ENCODE measurements around the gene FZD4. TPM values are rescaled to one million over a fixed set of nuclear protein-coding genes. Genes with fewer than 3 reads are reported as not detected.
A peak's percentile ranks its signal among the peaks of the same experiment; 100 is the strongest.

The FZD4 gene
- total RNA-seq, 2 donors from 2014 or later = 25.4 to 54.4 TPM

DNA sequence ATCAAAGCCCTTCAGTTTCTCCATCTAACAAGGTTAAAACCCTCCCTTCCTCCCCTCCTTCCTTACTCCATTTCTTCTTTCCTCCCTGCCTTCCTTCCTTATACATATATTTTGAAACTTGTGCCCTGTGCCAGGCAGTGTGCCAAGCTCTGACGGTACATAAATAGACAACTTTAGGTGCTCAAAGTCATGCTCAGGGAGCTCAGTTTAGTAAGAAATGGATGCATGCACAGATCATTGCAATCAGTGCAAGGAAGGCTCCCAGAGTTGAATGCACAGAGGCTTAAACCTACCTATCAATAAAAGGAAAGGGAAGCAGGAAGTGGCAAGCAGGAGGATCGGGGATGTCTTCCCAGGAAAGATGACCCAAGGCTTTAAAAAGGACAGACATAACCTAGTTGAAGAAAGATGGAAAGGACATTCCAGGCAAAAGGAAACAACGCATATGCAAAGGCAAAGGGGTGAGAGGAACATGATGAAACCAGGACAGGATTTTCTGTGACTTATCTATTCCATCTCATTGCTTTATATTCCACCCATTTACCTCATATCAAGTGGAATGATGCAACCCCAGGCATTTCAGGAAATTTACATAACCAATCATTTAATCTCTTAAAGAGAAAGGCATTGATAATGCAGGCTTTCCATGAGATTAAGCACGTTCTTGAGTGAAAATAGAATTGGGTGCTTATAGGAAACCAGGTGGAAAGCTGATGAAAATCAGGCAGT, 13.2 kb downstream of the FZD4 start:
- no peak overlapping the region for H3K4me3 ChIP-seq
- DNase-seq = peak in 1 of 4 donors; percentile 23
- H3K27ac ChIP-seq = peak overlapping the region in 2 of 4 donors; percentile 69 to 80
- peaks cover 31% of the 10 kb centered on the region for H3K4me1 ChIP-seq
- H3K9me3 ChIP-seq = no peaks in the 10 kb centered on the region
- H3K36me3 ChIP-seq (replicated peaks in 1 of 2; ENCODE audit: insufficient read depth in 1 of 2, low read depth in 2 of 2) = no peaks in the 10 kb centered on the region
- intact Hi-C loops (cut with DNase I) = loop anchor here (10.0 kb wide), 1 partner anchor 483 kb away; no protein-coding TSS in a partner anchor
- WGBS, 2 donors = 46 to 53% methylated on average over 4 of the region's 4 CpGs
- ATAC-seq = no peak
- no peaks in the 10 kb centered on the region for H3K27me3 ChIP-seq
- TF ChIP-seq, protein P1, sequence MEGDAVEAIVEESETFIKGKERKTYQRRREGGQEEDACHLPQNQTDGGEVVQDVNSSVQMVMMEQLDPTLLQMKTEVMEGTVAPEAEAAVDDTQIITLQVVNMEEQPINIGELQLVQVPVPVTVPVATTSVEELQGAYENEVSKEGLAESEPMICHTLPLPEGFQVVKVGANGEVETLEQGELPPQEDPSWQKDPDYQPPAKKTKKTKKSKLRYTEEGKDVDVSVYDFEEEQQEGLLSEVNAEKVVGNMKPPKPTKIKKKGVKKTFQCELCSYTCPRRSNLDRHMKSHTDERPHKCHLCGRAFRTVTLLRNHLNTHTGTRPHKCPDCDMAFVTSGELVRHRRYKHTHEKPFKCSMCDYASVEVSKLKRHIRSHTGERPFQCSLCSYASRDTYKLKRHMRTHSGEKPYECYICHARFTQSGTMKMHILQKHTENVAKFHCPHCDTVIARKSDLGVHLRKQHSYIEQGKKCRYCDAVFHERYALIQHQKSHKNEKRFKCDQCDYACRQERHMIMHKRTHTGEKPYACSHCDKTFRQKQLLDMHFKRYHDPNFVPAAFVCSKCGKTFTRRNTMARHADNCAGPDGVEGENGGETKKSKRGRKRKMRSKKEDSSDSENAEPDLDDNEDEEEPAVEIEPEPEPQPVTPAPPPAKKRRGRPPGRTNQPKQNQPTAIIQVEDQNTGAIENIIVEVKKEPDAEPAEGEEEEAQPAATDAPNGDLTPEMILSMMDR (IDR thresholded peaks at IDR 0.05) = no peak
- no peak for TF ChIP-seq POLR2A (IDR thresholded peaks at IDR 0.05)

DNA sequence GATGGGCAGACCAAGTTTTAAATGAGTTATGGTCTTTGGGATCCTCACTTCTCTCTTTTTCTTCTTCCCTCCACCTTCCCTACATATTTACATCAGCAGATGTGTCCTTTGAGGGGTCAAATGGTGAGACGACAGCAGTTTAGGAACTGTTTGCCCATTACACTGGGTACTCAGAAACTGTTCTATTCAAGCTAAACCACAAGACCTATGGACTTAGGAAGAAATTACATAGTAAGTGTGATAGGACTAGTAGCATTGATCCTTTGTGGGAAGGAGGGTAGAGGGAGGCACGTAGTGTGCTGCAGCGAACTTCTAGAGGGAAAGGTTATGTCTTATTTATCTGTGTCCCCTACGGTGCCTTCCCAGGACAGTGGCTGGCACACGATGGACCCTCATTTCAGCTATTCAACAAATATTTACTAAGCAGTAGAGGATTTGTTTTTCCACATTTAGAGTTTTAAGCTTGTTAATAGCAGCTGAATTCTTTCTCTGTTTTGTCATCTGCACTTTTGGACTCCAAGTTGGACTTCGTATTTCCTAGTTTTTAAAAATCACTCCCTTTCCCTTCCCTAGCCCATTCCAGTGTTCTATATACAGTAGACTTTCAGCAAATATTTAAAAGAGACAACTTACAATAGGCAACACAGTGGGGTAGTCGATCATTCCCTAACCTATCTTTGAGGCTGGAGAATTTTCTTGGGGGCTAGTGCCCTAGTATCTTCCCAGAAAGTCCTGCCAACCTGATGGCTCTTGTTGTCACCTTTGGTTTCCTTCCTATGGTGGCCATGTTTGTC, 13.9 kb downstream of the FZD4 start:
- peak overlapping the region in 3 of 4 donors; percentile 69 to 80 (median 75) for H3K27ac ChIP-seq
- TF ChIP-seq, protein P1 (IDR thresholded peaks at IDR 0.05) = no peak
- no peak for TF ChIP-seq POLR2A (IDR thresholded peaks at IDR 0.05)
- peaks cover 31% of the 10 kb centered on the region for H3K4me1 ChIP-seq
- no peaks in the 10 kb centered on the region for H3K9me3 ChIP-seq
- ATAC-seq = no peak
- 44 to 45% methylated on average over 7 of the region's 7 CpGs for WGBS, 2 donors
- H3K27me3 ChIP-seq = no peaks in the 10 kb centered on the region
- H3K36me3 ChIP-seq (replicated peaks in 1 of 2; ENCODE audit: insufficient read depth in 1 of 2, low read depth in 2 of 2) = no peaks in the 10 kb centered on the region
- intact Hi-C loops (cut with DNase I) = loop anchor here (10.0 kb wide), 1 partner anchor 484 kb away; no protein-coding TSS in a partner anchor
- no peak overlapping the region for H3K4me3 ChIP-seq
- DNase-seq = no peak

DNA sequence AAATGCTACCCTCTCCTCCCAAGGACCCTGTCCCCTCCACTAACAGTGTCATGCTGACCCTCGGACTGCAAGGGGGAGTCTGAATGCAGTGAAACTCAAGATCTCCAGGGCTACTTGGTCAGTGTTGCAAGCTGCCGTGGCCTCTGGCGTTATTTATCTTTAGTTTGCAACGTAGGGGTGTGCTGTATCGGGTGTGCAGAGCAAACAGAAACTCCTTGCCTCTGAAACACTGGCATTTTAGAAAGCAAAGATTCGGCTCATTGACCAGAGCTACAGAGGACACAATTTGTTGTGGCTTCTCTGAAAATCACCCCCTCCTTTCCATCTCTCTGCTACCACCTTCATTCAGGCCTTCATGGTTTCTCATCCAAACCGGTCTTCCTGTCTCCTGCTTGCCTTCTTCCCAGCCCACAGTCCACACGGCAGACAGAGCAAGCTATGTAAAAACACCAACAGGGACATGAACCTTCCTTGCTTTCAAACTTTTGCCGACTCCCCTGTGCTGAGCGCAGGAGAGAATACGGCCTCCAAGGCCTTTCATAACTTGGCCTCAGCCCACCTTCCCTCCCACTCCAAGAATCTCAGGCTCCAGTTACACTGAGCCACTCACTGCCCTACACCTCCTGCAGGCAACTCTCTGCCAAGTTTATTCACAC, 14.9 kb downstream of the FZD4 start:
- H3K4me1 ChIP-seq = peaks cover 31% of the 10 kb centered on the region
- intact Hi-C loops (cut with DNase I) = loop anchor here (10.0 kb wide), 1 partner anchor 485 kb away; no protein-coding TSS in a partner anchor
- H3K4me3 ChIP-seq = no peak overlapping the region
- WGBS, 2 donors = 9% methylated on average over 11 of the region's 11 CpGs
- peak overlapping the region; percentile 37 to 80 (median 72) for H3K27ac ChIP-seq
- TF ChIP-seq, protein P1 (IDR thresholded peaks at IDR 0.05) = peak in 3 of 7 experiments; percentile 20 to 34 (median 29)
- peak in 1 of 3 donors; percentile 11 for TF ChIP-seq POLR2A (IDR thresholded peaks at IDR 0.05)
- ATAC-seq = peak; percentile 90
- peak; percentile 61 to 77 (median 72) for DNase-seq
- H3K36me3 ChIP-seq (replicated peaks in 1 of 2; ENCODE audit: insufficient read depth in 1 of 2, low read depth in 2 of 2) = no peaks in the 10 kb centered on the region
- no peaks in the 10 kb centered on the region for H3K27me3 ChIP-seq
- H3K9me3 ChIP-seq = no peaks in the 10 kb centered on the region

DNA sequence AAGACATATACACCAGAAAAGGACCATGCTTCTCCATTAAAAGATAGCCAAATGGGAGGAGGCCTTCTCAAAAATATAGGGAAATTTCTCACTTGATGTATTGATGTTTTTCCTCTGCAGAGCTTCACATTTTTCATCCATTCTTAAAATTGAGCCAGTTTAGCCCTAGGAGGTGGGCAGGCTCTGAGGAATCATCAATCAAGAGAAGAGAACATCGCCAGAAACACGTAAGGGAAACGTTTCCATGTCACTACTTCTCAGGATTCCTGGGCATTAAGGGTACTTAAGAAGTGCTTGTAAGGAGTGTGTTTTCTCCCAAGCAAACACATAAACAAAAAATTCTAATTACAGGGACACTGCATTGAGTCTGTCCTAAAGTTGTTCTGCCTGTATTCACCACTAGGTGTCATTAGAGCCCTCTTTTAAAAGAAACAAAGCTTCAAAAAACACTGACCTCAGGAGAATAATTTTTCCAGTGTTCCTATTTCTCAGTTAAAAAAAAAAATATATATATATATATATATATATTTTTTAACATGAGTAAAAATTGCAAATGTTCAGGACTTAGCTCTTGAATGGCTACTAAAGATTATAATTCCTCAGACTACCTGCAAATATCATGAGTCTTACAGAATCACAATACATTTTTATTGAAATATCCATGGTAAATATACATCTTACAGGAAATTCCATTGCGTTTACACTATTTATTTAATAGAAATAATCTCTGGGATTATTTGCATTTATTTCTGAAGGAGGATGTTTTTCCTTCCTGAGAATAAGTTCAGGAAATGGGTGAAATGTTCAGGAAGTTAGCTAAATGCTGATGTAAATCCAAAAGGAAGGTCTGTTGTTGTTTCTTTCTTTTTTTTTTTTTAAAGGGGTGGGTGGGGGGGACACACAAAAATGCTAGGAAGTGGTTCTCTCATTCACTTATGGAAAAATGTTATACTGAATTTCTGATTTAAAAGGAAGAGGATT, 16.0 kb downstream of the FZD4 start:
- Histone ChIP-seq H3K36me3 (replicated peaks in 1 of 2; ENCODE audit: insufficient read depth in 1 of 2, low read depth in 2 of 2) (no peaks in the 10 kb centered on the region), H3K4me1 (peaks cover 31% of the 10 kb centered on the region), H3K9me3 (no peaks in the 10 kb centered on the region), H3K27ac (peak overlapping the region in 3 of 4 donors; percentile 69 to 80 (median 75)), H3K4me3 (no peak overlapping the region), H3K27me3 (no peaks in the 10 kb centered on the region)
- TF ChIP-seq, protein P1 (IDR thresholded peaks at IDR 0.05) = peak; percentile 22 to 85 (median 68)
- no peak for TF ChIP-seq POLR2A (IDR thresholded peaks at IDR 0.05)
- WGBS, 2 donors = 4 to 5% methylated on average over 4 of the region's 4 CpGs
- peak; percentile 56 for ATAC-seq
- intact Hi-C loops (cut with DNase I) = loop anchor here (5.0 kb wide), 1 partner anchor 348 kb away; no protein-coding TSS in a partner anchor
- peak in 2 of 4 donors; percentile 20 to 47 for DNase-seq

Measured in body of pancreas (tissue), 4 donors.